Kidney epithelial cell (primary cell): ENCODE results near the gene SLC7A14. TPM values are rescaled to one million over a fixed set of nuclear protein-coding genes. Genes with fewer than 3 reads are reported as not detected.
A peak's percentile ranks its signal among the peaks of the same experiment; 100 is the strongest.

ENCODE experiments used
- DNase-seq: peaks from one replicate; pipeline ENCODE4 v3.0.0-alpha.2; 2010; ENCODE audit warnings: low read depth
- H3K27me3 ChIP-seq: 2 replicates; pipeline ENCODE4 v1.6.0; 2011; ENCODE audit warnings: low read length; ENCODE audit not compliant: control insufficient read depth, insufficient read depth
- H3K36me3 ChIP-seq: 2 replicates; pipeline ENCODE4 v1.5.1; 2011; ENCODE audit warnings: low read length; ENCODE audit not compliant: control insufficient read depth, insufficient read depth
- H3K4me3 ChIP-seq: 2 replicates; pipeline ENCODE4 v1.5.1; 2011; ENCODE audit warnings: low read depth, mild to moderate bottlenecking, control low read depth, low read length
- CTCF ChIP-seq: IDR thresholded peaks from 2 replicates; pipeline ENCODE4 v1.5.1; 2011; ENCODE audit warnings: mild to moderate bottlenecking, moderate library complexity, low read length, control low read depth, inconsistent platforms; ENCODE audit not compliant: insufficient read depth, poor library complexity, severe bottlenecking
- total RNA-seq: library from RNA; depleted of rRNA; stranded (reverse); fragments of >200 nt; gene quantifications from 2 replicates; pipeline ENCODE4 v1.2.3, GENCODE V29; 2015

SLC7A14 gene
- total RNA-seq, 1 donor from 2014 or later, result not detected

DNA sequence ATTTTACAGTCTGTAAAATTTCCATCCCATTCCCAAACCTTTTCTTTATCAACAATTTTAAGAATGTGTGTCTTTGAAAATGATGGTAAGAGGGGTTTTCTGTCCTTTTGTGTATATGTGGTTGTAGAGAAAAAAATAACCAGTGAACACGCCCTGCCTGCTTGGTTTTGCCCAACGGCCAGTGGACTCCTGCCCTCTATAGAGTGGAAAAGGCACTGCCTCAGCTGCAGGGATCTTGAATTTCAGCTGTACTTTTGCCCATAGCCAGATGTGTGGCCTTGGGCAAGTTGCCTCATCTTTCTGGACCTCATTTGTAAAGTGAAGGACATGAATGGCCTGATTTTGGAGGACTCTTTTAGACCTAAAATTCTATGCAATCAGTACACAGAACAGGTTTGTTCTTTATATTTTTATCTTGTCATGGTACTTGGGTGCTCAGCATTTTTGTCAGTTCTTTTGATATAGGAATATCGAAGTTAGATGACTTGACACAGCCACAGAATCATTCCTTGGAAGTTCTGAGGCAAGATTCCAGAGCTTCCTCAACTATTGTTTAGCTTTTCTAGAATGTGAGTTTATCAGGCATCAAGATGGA lies 86.2 kb downstream of the SLC7A14 start:
- no peak overlapping the region for H3K4me3 ChIP-seq
- TF ChIP-seq CTCF, result peak; percentile 67
- H3K36me3 ChIP-seq, result no peaks in the 10 kb centered on the region
- no peak for DNase-seq
- no peaks in the 10 kb centered on the region for H3K27me3 ChIP-seq

DNA sequence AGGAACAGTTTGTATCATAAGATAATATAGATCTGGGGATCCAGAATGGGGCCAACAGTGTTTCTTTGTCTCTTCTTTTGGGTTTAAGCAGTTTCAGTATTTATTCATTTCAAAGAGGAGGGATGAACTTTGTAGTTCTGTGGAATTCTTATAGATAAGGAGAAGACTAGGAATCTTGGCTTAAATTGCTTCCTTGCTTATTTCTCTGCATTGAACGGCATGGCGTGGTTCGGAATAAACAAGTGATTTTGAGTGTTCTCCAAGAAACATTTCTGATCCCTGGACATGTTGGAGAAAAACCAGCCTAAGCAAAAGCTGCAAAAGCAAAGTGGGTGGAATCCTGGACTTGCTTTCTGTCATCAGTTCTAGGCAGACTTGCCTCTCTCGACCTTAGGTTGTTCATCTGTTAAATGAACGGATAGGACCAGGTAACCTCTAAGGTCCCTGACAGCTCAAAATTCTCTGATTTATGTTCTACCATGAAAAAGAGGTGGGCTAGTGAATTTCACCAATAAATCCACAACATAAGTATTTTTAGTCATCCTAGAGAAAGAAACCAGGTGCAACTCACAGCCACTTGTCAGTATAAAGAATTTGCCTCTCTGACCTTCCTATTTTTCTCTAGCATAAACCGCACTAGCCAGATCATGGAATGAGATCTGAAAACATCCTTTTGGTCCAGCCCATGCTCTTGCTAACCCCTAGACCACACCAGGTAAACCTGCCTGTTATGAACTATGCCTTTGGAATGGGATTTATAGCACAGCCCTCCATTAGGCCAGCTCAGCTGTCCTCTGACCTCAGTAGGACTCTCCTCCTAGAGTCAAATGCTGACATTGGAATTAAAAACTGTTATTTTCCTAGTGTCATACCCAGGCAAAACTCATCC lies 88.4 kb downstream of the SLC7A14 start:
- no peaks in the 10 kb centered on the region for H3K27me3 ChIP-seq
- no peak for DNase-seq
- H3K36me3 ChIP-seq, result no peaks in the 10 kb centered on the region
- no peak for TF ChIP-seq CTCF
- no peak overlapping the region for H3K4me3 ChIP-seq

DNA sequence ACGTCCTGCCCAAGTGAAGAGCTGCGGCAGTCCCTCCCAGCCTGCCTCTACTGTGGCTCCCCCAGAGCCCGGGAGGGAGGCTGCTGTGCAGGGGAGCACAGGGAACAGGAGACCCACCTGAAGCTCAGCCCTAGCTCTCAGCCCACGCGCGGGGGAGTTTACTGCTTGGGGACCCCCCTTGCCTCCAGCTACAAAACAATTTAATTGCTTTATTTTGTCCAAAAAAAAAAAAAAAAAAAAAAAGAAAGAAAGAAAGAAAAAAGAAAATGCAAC lies 89.1 kb downstream of the SLC7A14 start:
- Histone ChIP-seq H3K36me3 (no peaks in the 10 kb centered on the region), H3K27me3 (no peaks in the 10 kb centered on the region), H3K4me3 (no peak overlapping the region)
- no peak for TF ChIP-seq CTCF
- no peak for DNase-seq

DNA sequence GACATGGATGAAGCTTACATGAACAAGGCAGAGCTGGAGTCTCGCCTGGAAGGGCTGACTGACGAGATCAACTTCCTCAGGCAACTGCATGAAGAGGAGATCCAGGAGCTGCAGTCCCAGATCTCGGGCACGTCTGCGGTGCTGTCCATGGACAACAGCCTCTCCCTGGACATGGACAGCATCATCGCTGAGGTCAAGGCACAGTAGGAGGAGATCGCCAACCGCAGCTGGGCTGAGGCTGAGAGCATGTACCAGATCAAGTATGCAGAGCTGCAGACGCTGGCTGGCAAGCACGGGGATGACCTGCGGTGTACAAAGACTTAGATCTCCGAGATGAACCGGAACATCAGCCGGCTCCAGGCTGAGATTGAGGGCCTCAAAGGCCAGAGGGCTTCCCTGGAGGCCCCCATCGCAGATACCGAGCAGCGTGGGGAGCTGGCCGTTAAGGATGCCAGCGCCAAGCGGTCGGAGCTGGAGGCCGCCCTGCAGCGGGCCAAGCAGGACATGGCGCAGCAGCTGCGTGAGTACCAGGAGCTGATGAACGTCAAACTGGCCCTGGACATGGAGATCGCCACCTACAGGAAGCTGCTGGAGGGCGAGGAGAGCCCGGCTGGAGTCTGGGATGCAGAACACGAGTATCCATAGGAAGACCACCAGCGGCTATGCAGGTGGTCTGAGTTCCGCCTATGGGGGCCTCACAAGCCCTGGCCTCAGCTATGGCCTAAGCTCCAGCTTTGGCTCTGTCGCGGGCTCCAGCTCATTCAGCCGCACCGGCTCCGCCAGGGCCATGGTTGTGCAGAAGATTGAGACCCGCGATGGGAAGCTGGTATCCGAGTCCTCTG lies 89.6 kb downstream of the SLC7A14 start:
- no peaks in the 10 kb centered on the region for H3K36me3 ChIP-seq
- no peak overlapping the region for H3K4me3 ChIP-seq
- no peak for TF ChIP-seq CTCF
- DNase-seq, result no peak
- no peaks in the 10 kb centered on the region for H3K27me3 ChIP-seq

DNA sequence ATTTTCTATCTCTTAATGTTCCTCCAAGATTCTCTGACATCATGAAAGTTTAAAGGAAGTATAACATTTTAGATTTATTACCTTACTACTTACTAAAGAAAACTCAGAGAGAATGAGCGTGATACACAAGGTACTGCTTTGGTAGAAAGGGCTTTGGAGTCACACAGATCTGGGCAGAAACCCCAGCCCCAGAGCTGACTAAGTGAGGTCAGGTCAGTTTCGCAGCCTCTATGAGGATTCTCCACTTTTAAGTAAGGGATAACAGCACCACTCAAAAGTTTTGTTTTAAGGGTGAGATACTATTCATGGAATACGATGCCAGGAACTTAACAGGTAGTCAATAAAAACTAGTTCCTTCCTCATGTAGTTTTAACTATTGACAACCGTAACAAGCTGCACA lies 91.1 kb downstream of the SLC7A14 start:
- Histone ChIP-seq H3K4me3 (no peak overlapping the region), H3K36me3 (no peaks in the 10 kb centered on the region), H3K27me3 (no peaks in the 10 kb centered on the region)
- no peak for TF ChIP-seq CTCF
- DNase-seq, result no peak
